Endothelial cell (in vitro differentiated cells): Measurements from ENCODE around the gene TAPT1. TPM values are rescaled to one million over a fixed set of nuclear protein-coding genes. Genes with fewer than 3 reads are reported as not detected.
"Not testable (repeated sequence)": the region's sequence is repeated elsewhere in the genome, so short reads cannot be mapped to it uniquely, and the experiment has no call there.

ENCODE experiments used
- DNase-seq: peaks from one replicate; pipeline ENCODE4 v3.0.0; 2021; ENCODE audit warnings: low spot score
- H3K27ac Mint-ChIP-seq: one replicate; pipeline ENCODE4 v1.8.0; 2021; ENCODE audit warnings: mixed read lengths, inconsistent platforms; ENCODE audit not compliant: unreplicated experiment
- H3K27me3 Mint-ChIP-seq: one replicate; pipeline ENCODE4 v1.8.0; 2021; ENCODE audit warnings: mild to moderate bottlenecking, moderate library complexity, mixed read lengths, inconsistent platforms; ENCODE audit not compliant: unreplicated experiment
- H3K36me3 Mint-ChIP-seq: one replicate; pipeline ENCODE4 v1.8.0; 2021; ENCODE audit warnings: mild to moderate bottlenecking, low read depth, mixed read lengths, inconsistent platforms; ENCODE audit not compliant: unreplicated experiment
- H3K4me1 Mint-ChIP-seq: one replicate; pipeline ENCODE4 v1.8.0; 2021; ENCODE audit warnings: mild to moderate bottlenecking, mixed read lengths, inconsistent platforms; ENCODE audit not compliant: unreplicated experiment
- H3K4me3 Mint-ChIP-seq: one replicate; pipeline ENCODE4 v1.8.0; 2021; ENCODE audit warnings: mild to moderate bottlenecking, mixed read lengths, inconsistent platforms; ENCODE audit not compliant: unreplicated experiment
- H3K9me3 Mint-ChIP-seq: one replicate; pipeline ENCODE4 v1.8.0; 2021; ENCODE audit warnings: mixed read lengths, inconsistent platforms; ENCODE audit not compliant: unreplicated experiment
- CTCF ChIP-seq: fragments of 200-600 bp; sonication (generic); IDR thresholded peaks from one replicate; pipeline ENCODE4 v1.5.0; 2021; ENCODE audit warnings: antibody characterized with exemption; ENCODE audit not compliant: unreplicated experiment
- total RNA-seq: library from RNA; stranded (reverse); fragmentation: NEBNext Ultra II Directional; extraction: Animal tissue kit (Norgen Biotek cat#: 25700); gene quantifications from one replicate; pipeline ENCODE4 v1.2.1, GENCODE V29; 2021; ENCODE audit not compliant: unreplicated experiment

Gene TAPT1
- total RNA-seq, 1 donor from 2014 or later: 18.4 TPM

GRCh38 chr4:16150716-16151115, 75.6 kb downstream of the TAPT1 start:
- Mint-ChIP-seq H3K9me3 (no peaks in the 10 kb centered on the region), H3K4me3 (no peak overlapping the region), H3K36me3 (no peaks in the 10 kb centered on the region), H3K27me3 (no peaks in the 10 kb centered on the region), H3K27ac (no peak overlapping the region), H3K4me1 (peaks cover 5% of the 10 kb centered on the region)
- no peak for TF ChIP-seq CTCF
- no peak for DNase-seq

DNA sequence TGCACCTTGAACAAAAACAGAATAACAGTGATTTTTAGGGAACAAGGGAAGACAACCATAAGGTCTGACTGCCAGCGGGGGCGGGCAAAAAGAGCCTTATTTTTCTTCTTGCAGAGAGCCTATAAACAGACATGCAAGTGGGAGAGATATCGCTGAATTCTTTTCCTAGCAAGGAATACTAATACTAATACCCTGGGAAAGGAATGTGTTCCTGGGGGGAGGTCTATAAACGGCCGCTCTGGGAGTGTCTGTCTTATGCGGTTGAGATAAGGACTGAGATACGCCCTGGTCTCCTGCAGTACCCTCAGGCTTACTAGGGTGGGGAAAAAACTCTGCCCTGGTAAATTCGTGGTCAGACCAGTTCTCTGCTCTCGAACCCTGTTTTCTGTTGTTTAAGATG, 81.4 kb downstream of the TAPT1 start:
- not testable (repeated sequence) for H3K36me3 Mint-ChIP-seq, H3K4me1 Mint-ChIP-seq, DNase-seq, H3K4me3 Mint-ChIP-seq, H3K27ac Mint-ChIP-seq, H3K9me3 Mint-ChIP-seq, H3K27me3 Mint-ChIP-seq

GRCh38 chr4:16142598-16143310, 83.5 kb downstream of the TAPT1 start:
- H3K4me1 Mint-ChIP-seq: no peaks in the 10 kb centered on the region
- peaks cover 5% of the 10 kb centered on the region for H3K9me3 Mint-ChIP-seq
- no peak overlapping the region for H3K27ac Mint-ChIP-seq
- peaks cover 2% of the 10 kb centered on the region for H3K27me3 Mint-ChIP-seq
- H3K4me3 Mint-ChIP-seq: no peak overlapping the region
- DNase-seq: no peak
- peaks cover 5% of the 10 kb centered on the region for H3K36me3 Mint-ChIP-seq
- TF ChIP-seq CTCF: no peak

- H3K36me3 Mint-ChIP-seq: peaks cover 8% of the 10 kb centered on the region
- DNase-seq: no peak
- H3K27ac Mint-ChIP-seq: no peak overlapping the region
Observed at GRCh38 chr4:16140879-16141249, 85.4 kb downstream of the TAPT1 start.

DNA sequence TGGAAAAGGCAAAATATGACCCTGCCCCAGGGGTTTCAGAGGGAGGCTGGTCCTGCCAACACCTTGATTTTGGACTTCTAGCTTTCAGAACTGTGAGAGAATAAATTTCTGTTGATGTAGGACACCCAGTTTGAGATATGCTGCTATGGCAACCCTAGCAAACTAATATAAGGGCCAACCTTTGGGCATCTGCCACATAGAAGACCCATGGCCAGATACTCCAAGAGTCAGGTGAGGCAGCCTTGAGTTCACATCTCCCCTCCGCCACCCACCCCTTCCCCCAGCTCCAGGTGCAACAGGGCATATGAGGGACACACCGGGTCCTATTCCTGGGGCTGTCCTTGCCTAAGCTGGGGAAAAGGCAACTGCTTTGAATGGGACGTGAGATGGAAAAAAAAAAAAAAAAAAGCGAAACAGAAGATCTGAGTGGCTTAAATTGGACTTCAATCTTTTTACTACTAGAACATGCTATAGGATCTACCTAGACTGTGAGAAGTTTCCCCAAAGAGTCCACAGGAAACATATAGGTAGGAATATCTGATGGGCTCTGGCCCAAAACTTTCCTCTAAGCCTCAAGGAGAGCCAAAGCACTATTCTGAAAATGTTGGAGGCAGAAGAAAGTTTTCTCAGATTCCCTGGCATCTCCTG, 85.9 kb downstream of the TAPT1 start:
- Mint-ChIP-seq H3K27me3 (peaks cover 2% of the 10 kb centered on the region), H3K36me3 (peaks cover 5% of the 10 kb centered on the region), H3K4me1 (no peaks in the 10 kb centered on the region), H3K9me3 (peaks cover 5% of the 10 kb centered on the region), H3K27ac (no peak overlapping the region), H3K4me3 (no peak overlapping the region)
- TF ChIP-seq CTCF: no peak
- no peak for DNase-seq

More at GRCh38 chr4:16140879-16141249, 85.4 kb downstream of the TAPT1 start:
- H3K4me1 Mint-ChIP-seq: no peaks in the 10 kb centered on the region
- H3K4me3 Mint-ChIP-seq: no peak overlapping the region
- peaks cover 5% of the 10 kb centered on the region for H3K9me3 Mint-ChIP-seq
- peaks cover 2% of the 10 kb centered on the region for H3K27me3 Mint-ChIP-seq
- TF ChIP-seq CTCF: no peak
